Glutamatergic neuron (in vitro differentiated cells): ENCODE measurements around the gene ARHGAP40. TPM values are rescaled to one million over a fixed set of nuclear protein-coding genes. Genes with fewer than 3 reads are reported as not detected.

Experiments
- DNase-seq: peaks from one replicate; pipeline ENCODE4 v3.0.0; 2022
- H3K27ac Mint-ChIP-seq: one replicate; pipeline ENCODE4 v1.8.0; 2020; ENCODE audit warnings: mild to moderate bottlenecking, mixed read lengths, inconsistent platforms; ENCODE audit not compliant: unreplicated experiment
- H3K27me3 Mint-ChIP-seq: one replicate; pipeline ENCODE4 v1.8.0; 2020; ENCODE audit warnings: mild to moderate bottlenecking, moderate library complexity, mixed read lengths, inconsistent platforms; ENCODE audit not compliant: unreplicated experiment
- H3K36me3 Mint-ChIP-seq: one replicate; pipeline ENCODE4 v1.8.0; 2020; ENCODE audit warnings: mild to moderate bottlenecking, mixed read lengths, inconsistent platforms; ENCODE audit not compliant: unreplicated experiment
- H3K4me1 Mint-ChIP-seq: one replicate; pipeline ENCODE4 v1.8.0; 2020; ENCODE audit warnings: mild to moderate bottlenecking, low read depth, mixed read lengths, inconsistent platforms; ENCODE audit not compliant: unreplicated experiment
- H3K4me3 Mint-ChIP-seq: one replicate; pipeline ENCODE4 v1.8.0; 2020; ENCODE audit warnings: mild to moderate bottlenecking, mixed read lengths, inconsistent platforms; ENCODE audit not compliant: unreplicated experiment
- H3K9me3 Mint-ChIP-seq: one replicate; pipeline ENCODE4 v1.8.0; 2020; ENCODE audit warnings: mild to moderate bottlenecking, moderate library complexity, mixed read lengths, inconsistent platforms; ENCODE audit not compliant: unreplicated experiment
- CTCF ChIP-seq: fragments of 200-600 bp; sonication (generic); IDR thresholded peaks from one replicate; pipeline ENCODE4 v1.5.0; 2021; ENCODE audit not compliant: partially characterized antibody, unreplicated experiment
- total RNA-seq: library from RNA; stranded (reverse); fragmentation: NEBNext Ultra II Directional; extraction: Animal tissue kit (Norgen Biotek cat#: 25700); gene quantifications from one replicate; pipeline ENCODE4 v1.2.1, GENCODE V29; 2021; ENCODE audit not compliant: unreplicated experiment

The ARHGAP40 gene
- total RNA-seq, 1 donor from 2014 or later, result not detected

DNA sequence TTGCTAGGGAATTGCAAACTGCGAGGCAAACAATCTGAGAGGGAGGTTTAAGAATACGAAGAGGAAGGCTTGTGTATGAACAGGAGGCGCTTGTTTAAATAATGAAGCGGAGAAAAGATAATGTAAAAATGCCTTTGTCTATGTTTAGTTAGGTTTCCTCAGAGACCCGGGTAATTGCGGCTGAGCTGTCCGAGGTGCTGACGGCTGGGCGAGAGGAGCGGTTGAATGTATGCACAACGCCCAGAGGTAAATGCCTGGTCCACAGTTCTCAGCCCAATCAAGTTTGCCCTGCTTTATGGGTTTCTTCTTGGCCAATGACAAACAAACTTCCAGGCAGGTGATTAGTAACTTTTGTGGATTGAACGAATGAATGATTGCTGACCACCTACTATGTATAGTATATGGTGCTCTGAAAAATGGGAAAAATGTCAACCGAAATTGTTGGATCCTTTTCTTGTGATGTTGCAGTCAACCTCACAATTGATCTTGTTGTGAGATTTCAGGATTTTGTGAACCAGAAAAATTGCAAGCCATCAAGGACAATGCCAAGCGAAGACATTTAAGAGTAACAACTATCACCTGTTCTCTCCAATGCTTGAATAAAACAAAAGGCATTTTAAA, 84.4 kb downstream of the ARHGAP40 start:
- Mint-ChIP-seq H3K4me1 (no peaks in the 10 kb centered on the region), H3K27me3 (peaks cover 23% of the 10 kb centered on the region), H3K9me3 (peaks cover 2% of the 10 kb centered on the region), H3K27ac (no peak overlapping the region), H3K4me3 (no peak overlapping the region), H3K36me3 (no peaks in the 10 kb centered on the region)
- DNase-seq, result no peak
- TF ChIP-seq CTCF, result no peak

- H3K27me3 Mint-ChIP-seq, result peaks cover 15% of the 10 kb centered on the region
- no peak overlapping the region for H3K4me3 Mint-ChIP-seq
- H3K27ac Mint-ChIP-seq, result no peak overlapping the region
- H3K36me3 Mint-ChIP-seq, result no peaks in the 10 kb centered on the region
- no peak for DNase-seq
- H3K4me1 Mint-ChIP-seq, result no peaks in the 10 kb centered on the region
- TF ChIP-seq CTCF, result no peak
- H3K9me3 Mint-ChIP-seq, result peaks cover 2% of the 10 kb centered on the region
These were observed 91.1 kb downstream of the ARHGAP40 start for GRCh38 chr20:38692436-38693411.

DNA sequence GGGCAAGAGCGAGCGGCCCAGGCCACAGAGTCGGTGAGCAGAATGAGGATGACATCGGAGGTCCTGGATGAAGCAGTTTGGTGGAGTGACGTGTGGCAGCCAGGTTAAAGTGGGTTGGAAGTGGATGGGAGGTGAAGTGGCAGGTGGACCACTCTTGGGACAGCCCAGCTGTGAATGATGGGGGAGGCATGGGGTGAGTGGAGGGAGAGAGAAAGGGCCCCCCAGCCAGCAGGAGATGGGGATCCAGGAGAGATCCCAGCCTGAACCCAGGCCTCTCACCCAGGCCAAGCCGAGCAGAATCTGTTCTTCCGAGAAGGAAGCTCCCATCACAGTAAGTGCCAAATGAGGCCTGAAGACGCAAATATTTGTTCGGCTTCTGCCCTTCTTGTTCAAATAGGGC, 95.7 kb downstream of the ARHGAP40 start:
- no peak for TF ChIP-seq CTCF
- Mint-ChIP-seq H3K4me3 (no peak overlapping the region), H3K4me1 (no peaks in the 10 kb centered on the region), H3K36me3 (no peaks in the 10 kb centered on the region), H3K27ac (no peak overlapping the region), H3K9me3 (peaks cover 2% of the 10 kb centered on the region), H3K27me3 (peaks cover 10% of the 10 kb centered on the region)
- no peak for DNase-seq

GRCh38 chr20:38698541-38698940, 96.9 kb downstream of the ARHGAP40 start:
- no peak for TF ChIP-seq CTCF
- Mint-ChIP-seq H3K9me3 (peaks cover 2% of the 10 kb centered on the region), H3K36me3 (no peaks in the 10 kb centered on the region), H3K27me3 (peaks cover 8% of the 10 kb centered on the region), H3K4me1 (no peaks in the 10 kb centered on the region), H3K27ac (no peak overlapping the region), H3K4me3 (no peak overlapping the region)
- DNase-seq, result no peak

DNA sequence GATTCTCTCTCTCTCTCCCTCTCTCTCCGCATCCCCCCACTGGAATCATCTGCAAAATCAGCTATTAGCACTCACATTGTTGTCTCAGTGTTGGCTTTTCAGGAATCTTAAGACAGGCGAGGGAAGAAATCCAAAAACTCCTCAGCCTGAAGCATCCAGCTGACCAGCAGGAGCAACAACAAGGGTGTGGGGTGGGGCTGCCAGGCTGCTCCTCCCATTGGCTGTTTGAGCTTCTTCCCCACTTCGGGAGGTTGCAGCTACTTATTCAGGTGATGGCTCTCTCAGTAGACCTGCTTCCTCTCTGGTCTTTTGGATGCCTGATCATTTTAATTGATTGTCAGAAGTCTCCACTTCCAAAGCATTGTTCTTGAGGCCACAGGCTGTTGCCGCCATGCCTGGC, 98.5 kb downstream of the ARHGAP40 start:
- Mint-ChIP-seq H3K27ac (no peak overlapping the region), H3K36me3 (no peaks in the 10 kb centered on the region), H3K4me3 (no peak overlapping the region), H3K4me1 (no peaks in the 10 kb centered on the region), H3K9me3 (no peaks in the 10 kb centered on the region), H3K27me3 (peaks cover 15% of the 10 kb centered on the region)
- no peak for TF ChIP-seq CTCF
- no peak for DNase-seq
